Body of pancreas (tissue), 4 donors: Measurements from ENCODE around the gene POU4F3.

Experiments used
- POLR2A ChIP-seq, 3 donors: fragments of 450-650 bp; IDR thresholded peaks; one replicate each; pipeline ENCODE4 v1.6.1; 2016; ENCODE audit warnings: antibody characterized with exemption in 3 of 3, mild to moderate bottlenecking in 2 of 3
- TF ChIP-seq, protein P1 (sequence below), 7 experiments: fragments of 450-650 bp in 4 of 7; fragments of 200-600 bp in 3 of 7; sonication (generic) in 3 of 7; IDR thresholded peaks; one replicate each; pipeline ENCODE4 v1.5.1; 2016 to 2019; ENCODE audit warnings: antibody characterized with exemption in 7 of 7

DNA sequence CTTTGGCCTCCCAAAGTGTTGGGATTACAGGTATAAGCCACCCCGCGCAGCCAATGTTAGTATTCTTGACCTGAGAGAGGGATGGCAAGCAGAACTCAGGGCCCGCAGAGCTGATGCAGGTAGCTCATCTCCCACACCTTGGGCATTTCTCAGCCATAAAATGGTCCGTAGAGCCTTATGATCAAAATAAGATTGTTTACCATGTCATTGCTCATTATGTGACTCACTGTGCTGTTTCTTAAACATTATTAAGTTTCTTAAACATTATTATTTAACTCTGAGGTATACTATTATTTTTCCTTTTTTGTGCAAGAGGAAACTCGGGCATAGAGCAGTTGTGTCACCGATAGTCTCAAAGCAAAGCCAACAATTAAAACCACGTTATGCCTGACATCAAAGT is 42.4 kb upstream of the POU4F3 start:
- TF ChIP-seq, protein P1, sequence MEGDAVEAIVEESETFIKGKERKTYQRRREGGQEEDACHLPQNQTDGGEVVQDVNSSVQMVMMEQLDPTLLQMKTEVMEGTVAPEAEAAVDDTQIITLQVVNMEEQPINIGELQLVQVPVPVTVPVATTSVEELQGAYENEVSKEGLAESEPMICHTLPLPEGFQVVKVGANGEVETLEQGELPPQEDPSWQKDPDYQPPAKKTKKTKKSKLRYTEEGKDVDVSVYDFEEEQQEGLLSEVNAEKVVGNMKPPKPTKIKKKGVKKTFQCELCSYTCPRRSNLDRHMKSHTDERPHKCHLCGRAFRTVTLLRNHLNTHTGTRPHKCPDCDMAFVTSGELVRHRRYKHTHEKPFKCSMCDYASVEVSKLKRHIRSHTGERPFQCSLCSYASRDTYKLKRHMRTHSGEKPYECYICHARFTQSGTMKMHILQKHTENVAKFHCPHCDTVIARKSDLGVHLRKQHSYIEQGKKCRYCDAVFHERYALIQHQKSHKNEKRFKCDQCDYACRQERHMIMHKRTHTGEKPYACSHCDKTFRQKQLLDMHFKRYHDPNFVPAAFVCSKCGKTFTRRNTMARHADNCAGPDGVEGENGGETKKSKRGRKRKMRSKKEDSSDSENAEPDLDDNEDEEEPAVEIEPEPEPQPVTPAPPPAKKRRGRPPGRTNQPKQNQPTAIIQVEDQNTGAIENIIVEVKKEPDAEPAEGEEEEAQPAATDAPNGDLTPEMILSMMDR (IDR thresholded peaks at IDR 0.05), result no peak
- no peak for TF ChIP-seq POLR2A (IDR thresholded peaks at IDR 0.05)
